Measurements from ENCODE around the gene KRTAP4-16.
"Not testable (repeated sequence)": the region's sequence is repeated elsewhere in the genome, so short reads cannot be mapped to it uniquely, and the experiment has no call there.

KRTAP4-16 gene

DNA sequence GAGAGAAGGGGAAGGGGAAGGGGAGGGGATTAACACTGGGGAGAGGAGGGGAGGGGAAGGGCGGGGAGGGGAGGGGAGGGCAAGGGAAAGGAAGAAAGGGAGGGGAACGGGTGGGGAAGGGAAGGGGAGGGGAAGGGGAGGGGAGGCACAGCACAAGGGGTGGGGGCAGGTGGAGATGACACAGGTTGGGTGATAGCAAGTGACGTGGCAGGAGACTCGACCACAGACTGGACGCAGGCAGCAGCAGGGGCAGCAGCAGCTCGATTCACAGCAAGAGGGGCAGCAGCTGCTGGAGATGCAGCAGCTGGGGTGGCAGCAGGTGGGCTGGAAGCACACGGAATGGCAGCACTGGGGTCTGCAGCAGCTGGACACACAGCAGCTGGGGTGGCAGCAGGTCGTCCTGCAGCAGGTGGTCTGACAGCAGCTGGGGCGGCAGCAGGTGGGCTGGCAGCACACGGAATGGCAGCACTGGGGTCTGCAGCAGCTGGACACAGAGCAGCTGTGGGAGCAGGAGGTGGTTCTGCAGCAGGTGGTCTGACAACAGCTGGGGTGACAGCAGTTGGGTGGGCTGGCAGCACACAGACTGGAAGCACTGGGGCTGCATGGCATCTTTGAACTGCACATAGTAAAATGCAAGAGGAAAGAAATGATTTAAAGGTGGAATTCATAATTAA is at the start of gene KRTAP4-16:
Gene KRTAP4-16 (minus strand): TSS at position 624 of the 674 bp plus-strand sequence. CDS start 0 bp downstream, at position 624.
- no peak for DNase-seq (ENCODE audit: low read depth)

DNA sequence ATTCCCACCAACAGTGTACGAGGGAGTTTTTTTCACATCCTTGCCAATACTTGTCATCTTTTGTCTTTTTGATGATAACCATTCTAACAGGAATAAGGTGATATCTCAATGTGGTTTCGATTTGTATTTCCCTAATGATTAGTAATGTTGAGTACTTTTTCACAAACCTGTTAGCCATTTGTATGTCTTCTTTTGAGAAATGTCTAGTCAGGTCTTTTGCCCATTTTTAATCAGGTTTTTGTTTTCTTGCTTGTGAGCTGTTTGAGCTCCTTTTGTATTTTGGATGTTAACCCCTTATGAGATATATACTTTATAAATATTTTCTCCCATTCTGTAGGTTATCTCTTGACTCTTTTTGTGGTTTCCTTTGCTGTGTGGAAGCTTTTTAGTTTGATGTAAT is 49.5 kb upstream of the KRTAP4-16 start:
- DNase-seq (ENCODE audit: low read depth): no peak

DNA sequence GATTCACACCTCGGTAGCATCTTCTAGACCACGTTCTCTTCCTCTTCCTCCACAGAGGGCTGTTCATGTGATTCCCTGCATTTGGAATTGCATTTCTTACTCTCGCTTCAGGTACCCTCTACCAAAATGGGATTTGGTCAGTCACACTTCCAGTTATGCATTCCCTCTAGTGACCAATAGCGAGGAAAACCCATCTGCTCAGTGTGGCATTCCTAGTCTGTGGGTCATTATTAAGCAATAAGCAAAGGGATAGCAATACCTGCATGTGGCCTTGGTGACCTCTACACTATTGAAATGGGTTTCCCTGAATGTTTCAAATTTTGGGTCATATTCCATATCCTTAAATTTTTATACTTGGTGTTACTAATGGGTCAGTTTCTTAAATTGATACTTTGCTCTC is 48.0 kb upstream of the KRTAP4-16 start:
- no peak for DNase-seq (ENCODE audit: low read depth)

DNA sequence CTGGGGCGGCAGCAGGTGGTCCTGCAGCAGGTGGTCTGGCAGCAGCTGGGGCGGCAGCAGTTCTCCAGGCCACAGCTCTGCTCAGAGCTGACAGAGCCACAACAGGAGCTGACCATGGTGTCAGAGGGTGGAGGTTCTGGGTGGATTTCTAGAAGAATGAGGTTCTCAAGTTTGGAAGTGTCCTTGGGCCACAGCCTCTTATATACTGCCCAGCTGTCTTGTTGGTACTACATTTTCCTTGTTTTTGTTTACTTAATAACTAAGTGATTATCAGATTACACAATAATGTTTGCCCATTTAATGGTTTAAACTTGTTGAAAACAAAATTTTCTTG is 47.6 kb upstream of the KRTAP4-16 start, which contains the start of gene KRTAP4-5:
Gene KRTAP4-5 (minus strand): TSS at position 174 of the 334 bp plus-strand sequence. CDS start 58 bp downstream, at position 116.
- no peak for DNase-seq (ENCODE audit: low read depth)

DNA sequence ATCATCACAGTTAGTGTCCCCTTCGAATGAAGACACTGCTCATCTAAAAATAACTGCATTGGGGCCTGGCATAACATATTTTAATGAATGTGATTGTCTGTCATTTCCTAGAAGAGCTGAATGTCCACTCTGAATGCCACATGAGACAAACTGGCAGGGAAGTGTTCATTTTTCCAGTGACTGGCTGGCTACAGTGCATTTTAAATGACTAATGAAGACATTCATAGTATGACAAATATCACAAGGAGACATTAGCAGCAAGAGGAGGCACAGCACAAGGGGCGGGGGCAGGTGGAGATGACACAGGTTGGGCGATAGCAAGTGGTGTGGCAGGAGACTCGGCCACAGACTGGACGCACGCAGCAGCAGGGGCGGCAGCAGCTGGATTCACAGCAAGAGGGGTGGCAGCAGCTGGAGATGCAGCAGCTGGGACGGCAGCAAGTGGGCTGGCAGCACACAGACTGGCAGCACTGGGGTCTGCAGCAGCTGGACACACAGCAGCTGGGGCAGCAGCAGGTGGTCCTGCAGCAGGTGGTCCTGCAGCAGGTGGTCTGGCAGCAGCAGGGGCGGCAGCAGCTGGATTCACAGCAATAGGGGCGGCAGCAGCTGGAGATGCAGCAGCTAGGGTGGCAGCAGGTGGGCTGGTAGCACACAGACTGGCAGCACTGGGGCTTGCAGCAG is 47.1 kb upstream of the KRTAP4-16 start:
- not testable (repeated sequence) for DNase-seq (ENCODE audit: low read depth)

DNA sequence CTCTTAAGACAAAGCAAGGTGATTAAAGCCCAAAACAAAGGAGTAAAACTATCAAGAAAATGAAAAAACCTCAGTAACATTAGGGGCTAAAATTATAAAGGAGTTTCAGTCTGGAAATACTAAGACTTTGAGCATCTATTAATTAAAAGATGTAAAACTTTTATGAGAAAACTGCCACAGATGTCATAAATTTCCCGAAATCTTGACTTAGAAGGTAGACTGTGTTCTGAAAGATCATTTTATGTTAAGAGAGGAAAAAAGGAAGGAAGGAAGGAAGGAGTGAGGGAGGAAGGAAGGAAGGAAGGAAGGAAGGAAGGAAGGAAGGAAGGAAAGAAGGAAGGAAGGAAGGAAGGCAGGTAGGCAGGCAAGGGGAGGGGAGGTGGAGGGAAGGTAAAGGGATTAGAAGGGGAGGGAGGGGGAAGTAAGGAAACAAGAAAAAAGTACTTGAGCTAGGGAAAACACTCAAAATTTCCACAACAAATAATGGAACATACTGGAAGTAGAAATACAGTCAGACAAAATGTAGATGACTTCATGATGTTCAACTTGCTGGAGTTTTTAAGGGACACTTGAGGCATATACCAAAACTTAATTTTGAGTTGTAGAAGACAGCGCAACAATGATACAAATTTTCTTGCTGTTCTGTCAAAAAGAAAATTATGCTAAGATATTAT is 45.7 kb upstream of the KRTAP4-16 start:
- DNase-seq (ENCODE audit: low read depth): no peak

DNA sequence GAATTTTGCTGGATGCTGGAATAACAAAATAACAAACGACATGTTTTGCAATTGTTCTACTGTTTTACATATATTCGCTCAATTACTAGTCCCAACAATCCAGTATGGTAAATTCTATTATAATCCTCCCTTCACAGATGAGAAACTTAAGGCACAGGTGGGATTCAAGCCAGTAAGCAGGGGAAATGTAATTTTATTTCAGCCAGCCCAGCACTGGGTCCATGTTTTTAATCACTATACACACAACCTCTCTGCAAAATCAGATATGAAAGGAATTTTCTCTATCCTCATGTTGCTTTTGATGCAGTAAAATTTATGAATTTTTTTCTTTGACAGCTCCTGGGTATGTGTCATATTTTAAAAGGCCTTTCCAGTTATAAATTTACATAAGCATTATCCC is 43.3 kb upstream of the KRTAP4-16 start:
- DNase-seq (ENCODE audit: low read depth): no peak

DNA sequence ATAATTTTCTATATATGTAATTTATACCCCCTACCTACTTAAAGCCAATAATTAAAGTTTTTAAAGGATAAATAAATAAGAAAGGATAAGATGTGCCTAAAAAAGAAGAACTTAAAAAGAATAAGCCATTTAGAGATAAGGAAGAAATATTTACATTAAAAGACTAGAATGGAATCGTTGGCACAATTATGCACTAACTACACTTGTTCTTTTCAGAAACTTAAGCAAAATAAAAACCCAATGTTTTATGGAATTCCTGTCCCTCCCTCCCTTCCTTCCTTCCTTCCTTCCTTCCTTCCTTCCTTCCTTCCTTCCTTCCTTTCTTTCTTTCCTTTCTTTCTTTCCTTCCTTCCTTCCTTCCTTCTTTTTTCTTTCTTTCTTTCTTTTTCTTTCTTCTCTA is 42.8 kb upstream of the KRTAP4-16 start:
- no peak for DNase-seq (ENCODE audit: low read depth)

DNA sequence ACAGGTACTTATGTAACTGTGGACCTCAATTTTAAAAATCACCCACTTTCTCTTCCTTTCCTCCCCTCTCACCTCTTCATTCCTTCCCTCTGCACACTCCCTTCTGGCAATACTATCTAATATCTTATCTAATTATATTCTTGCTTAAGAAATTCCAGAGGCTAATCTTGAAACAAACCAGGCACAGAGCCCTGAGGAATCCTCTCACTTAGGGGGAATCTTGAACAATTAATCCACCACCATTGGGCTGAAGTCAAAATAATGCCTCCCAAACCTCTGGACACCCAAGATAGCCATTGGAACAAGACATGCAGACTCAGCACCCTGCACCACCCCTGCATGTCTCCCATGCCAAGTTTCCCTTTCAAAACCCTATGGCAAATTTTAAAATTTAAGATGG is 39.4 kb upstream of the KRTAP4-16 start:
- no peak for DNase-seq (ENCODE audit: low read depth)

DNA sequence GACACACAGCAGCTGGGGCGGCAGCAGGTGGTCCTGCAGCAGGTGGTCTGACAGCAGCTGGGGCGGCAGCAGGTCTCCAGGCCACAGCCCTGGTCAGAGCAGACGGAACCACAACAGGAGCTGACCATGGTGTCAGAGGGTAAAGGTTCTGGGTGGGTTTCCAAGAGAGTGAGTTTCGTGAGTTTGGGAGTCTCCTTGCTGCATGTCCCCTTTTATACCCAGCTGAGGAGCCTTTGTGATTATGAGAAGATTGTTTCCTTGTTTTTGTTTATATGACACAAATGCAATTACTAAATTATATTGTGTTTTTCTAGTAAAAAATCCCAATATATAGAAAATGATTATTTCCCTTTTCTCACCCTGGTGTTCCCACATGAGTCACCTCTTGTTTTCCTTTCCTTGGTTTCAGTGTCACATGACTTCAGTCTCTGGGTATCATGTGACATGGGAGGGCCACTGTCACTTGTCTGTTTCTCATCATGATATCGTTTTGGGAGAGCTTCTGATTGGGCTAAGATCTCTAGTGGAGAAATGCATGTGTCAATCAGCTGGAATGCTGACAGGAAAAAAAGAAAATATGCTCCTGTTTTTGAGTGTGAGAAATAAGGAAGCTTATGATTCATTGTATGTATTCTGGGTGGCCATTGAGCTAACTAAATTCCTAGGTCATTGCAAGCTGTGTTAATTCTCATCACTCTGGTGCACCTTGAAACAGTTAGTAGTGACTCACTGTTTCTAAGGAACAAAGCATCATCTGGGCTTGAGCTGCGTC is 38.5 kb upstream of the KRTAP4-16 start, which contains the start of gene KRTAP4-6:
Gene KRTAP4-6 (minus strand): TSS at position 185 of the 772 bp plus-strand sequence. CDS start 57 bp downstream, at position 128.
- no peak for DNase-seq (ENCODE audit: low read depth)

DNA sequence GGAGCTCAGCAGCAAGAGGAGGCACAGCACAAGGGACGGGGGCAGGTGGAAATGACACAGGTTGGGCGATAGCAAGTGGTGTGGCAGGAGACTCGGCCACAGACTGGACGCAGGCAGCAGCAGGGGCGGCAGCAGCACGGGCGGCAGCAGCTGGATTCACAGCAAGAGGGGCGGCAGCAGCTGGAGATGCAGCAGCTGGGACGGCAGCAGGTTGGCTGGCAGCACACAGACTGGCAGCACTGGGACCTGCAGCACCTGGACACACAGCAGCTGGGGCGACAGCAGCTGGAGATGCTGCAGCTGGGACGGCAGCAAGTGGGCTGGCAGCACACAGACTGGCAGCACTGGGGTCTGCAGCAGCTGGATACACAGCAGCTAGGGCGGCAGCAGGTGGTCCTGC is 37.9 kb upstream of the KRTAP4-16 start:
- not testable (repeated sequence) for DNase-seq (ENCODE audit: low read depth)

DNA sequence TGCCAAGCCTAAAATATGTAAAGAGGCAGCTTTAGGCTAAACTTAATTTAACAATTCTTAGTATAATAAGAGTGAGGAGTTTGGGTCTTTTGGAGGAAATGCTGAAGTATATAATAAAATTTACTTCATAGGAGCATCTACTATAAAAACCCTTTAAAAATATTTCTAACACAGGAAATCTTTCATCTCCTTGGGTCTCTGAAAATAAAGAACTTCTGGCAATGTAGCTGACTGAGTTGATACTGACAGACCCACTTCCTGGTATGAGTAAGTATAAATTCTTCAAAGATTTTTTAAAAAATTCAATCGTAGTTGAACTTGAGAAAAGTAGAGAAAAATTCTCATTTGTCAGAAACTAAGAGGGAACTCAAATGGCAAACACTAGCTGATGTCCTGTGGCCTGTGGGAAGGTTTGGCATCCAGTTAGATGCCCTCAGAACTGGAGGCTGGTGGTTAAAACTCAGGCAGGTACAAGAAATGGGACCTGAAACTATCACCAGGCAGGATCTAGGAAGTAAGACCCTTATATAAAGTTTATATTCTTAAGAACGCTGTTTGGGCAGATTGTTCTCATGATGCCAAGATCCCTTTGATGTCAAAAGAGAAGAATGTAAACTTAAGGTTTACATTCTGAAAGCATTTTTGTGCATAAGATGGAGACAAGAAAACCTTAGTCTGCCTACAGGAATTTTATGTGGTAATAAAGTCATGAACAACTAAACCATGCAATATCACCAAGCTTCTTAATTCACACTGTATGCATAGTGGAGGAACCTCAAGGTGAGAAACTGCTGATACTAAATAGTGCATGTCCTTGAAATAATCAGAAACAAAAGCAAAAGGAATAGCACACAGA is 32.1 kb upstream of the KRTAP4-16 start:
- DNase-seq (ENCODE audit: low read depth): no peak

DNA sequence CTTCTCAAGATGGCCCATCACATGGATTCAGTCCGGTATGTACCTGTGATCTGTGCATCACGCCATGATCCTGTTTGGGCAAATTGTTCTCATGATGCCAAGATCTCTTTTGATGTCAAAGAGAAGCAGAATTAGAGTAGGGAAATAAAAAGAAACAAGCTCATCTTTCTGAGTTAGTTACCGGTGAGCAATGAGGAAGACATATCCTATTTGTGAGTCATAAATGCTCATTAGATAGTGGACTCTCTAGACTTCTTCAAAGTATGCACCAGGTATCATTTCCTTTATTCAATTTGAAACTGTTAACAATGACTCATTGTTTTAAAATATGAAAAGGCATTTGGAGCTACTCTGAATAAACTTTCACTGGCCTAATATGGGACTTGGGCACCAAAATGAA is 30.0 kb upstream of the KRTAP4-16 start:
- no peak for DNase-seq (ENCODE audit: low read depth)

DNA sequence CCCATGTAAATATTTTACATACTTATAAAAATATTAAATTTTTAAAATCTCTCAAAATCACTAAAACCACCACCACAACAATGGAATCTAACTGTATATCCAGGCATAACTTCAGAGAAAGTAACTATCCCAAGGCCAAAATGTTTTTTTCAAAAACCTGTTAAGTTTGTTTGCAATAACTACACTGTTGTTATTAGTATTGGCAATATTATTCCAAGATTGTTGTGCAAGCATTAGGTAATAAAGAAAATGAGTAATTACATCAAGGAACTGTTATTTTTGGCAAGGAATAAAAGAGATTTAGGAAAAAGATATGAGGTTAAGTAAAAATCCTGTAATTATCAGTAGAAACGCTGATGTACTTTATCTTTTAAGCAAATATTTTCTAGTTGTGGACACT is 25.4 kb upstream of the KRTAP4-16 start:
- no peak for DNase-seq (ENCODE audit: low read depth)

DNA sequence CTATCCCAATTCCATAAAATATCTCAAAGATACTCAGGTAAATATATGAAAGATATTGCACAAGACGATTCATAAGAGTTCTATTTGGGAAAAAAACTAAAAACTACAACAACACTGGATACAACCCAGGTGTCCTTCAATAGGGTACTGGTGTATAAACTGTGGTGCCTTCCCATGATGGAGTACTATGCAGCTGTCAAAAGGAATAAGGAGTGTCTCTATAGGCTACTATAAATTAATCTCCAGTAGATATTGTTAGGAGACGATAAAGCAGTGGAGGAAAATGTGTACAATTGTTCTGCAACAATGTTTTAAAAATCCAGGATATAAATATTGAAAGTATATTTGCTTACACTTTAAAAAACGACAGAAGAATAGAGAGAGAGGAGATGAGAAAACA is 24.4 kb upstream of the KRTAP4-16 start:
- DNase-seq (ENCODE audit: low read depth): no peak

DNA sequence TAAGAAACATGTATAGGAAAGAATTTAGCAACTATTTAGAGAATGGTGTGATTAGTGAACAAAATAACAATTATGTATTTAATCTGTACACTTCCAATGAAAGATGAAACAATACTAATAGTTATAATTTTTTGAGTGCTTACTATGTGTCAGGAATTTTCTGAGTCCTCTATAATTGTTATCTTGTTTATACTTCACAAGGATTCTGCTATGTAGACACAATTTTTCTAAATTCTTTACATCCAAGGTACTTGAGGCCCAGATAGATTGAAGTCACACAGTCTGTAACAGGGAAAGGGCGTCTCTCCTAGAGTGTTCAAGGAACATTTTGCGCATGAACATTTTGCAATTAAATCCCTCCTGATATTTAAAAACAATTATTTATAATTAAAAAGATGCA is 23.1 kb upstream of the KRTAP4-16 start:
- no peak for DNase-seq (ENCODE audit: low read depth)

DNA sequence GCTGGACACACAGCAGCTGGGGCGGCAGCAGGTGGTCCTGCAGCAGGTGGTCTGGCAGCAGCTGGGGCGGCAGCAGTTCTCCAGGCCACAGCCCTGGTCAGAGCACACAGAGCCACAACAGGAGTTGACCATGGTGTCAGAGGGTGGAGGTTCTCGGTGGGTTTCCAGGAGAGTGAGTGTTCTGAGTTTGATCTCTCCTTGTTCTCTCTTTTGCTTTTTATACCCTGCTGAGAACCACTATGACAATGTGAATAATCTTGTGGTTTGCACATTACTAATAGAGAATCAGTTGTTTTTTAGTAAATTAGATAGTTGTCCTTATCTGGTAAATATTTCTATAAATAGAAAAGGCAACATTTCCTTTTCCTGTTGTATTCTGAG is 22.0 kb upstream of the KRTAP4-16 start, which contains the start of gene KRTAP4-12:
Gene KRTAP4-12 (minus strand): TSS at position 192 of the 381 bp plus-strand sequence. CDS start 60 bp downstream, at position 132.
- not testable (repeated sequence) for DNase-seq (ENCODE audit: low read depth)

DNA sequence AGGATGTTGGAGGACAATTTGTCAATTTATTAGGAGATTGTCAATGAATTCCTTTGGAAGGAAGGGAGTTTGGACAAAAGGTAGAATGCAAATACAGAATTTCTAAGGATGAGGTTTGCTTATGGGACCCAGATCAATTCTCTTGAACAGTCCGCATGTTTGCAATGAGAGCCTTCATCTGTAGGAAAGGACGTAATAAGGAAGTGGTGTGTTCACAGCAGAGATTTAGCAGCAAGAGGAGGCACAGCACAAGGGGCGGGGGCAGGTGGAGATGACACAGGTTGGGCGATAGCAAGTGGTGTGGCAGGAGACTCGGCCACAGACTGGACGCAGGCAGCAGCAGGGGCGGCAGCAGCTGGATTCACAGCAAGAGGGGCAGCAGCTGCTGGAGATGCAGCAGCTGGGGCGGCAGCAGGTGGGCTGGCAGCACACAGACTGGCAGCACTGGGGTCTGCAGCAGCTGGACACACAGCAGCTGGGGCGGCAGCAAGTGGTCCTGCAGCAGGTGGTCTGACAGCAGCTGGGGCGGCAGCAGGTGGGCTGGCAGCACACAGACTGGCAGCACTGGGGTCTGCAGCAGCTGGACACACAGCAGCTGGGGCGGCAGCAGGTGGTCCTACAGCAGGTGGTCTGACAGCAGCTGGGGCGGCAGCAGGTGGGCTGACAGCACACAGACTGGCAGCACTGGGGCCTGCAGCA is 21.4 kb upstream of the KRTAP4-16 start:
- DNase-seq (ENCODE audit: low read depth): not testable (repeated sequence)

DNA sequence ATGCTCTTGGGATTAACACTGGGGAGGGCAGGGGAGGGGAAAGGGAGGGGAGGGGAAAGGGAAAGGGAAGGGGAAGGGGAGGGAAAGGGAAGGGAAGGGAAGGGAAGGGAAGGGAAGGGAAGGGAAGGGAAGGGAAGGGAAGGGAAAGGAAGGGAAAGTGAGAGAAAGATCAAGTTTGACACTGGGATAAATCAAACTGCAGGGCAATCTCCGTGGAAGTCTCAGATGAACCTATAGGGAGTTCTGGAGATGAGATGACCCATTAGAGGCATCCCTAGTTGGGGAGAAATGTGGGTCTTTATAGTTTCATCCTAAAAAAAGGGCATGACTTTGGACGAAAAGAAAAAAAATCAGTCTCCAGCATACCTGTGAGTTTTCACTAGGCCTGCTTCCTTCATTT is 19.7 kb upstream of the KRTAP4-16 start:
- no peak for DNase-seq (ENCODE audit: low read depth)
